Left lung (tissue), 10 donors: Measurements from ENCODE around the gene NGB. TPM values are rescaled to one million over a fixed set of nuclear protein-coding genes. Genes with fewer than 3 reads are reported as not detected.

Source experiments
- ATAC-seq: fragments of 200-7000 bp; cut with Tn5 transposase; one replicate; pipeline ENCODE4 v1.9.1; 2020; ENCODE audit warnings: moderate library complexity
- DNase-seq, 4 donors: peaks; one replicate each; pipeline ENCODE4 v3.0.0-alpha.2; 2013 to 2020
- H3K27ac ChIP-seq, 2 donors: fragments of 200-600 bp; sonication (generic) in 1 of 2; one replicate each; pipeline versions ENCODE4 v1.5.0 to v1.8.0; 2020 to 2021
- H3K27me3 ChIP-seq, 2 donors: fragments of 200-600 bp; sonication (generic) in 1 of 2; one replicate each; pipeline versions ENCODE4 v1.5.0 to v1.8.0; 2020 to 2021
- H3K36me3 ChIP-seq, 2 donors: fragments of 200-600 bp; sonication (generic) in 1 of 2; one replicate each; pipeline versions ENCODE4 v1.5.0 to v1.8.0; 2020 to 2021
- H3K4me1 ChIP-seq, 2 donors: fragments of 200-600 bp; one replicate each; pipeline ENCODE4 v1.8.0; 2021
- H3K4me3 ChIP-seq, 2 donors: fragments of 200-600 bp; sonication (generic) in 1 of 2; one replicate each; pipeline versions ENCODE4 v1.5.0 to v1.8.0; 2020 to 2021; ENCODE audit warnings: mild to moderate bottlenecking in 1 of 2
- H3K9me3 ChIP-seq, 2 donors: fragments of 200-600 bp; sonication (generic) in 1 of 2; one replicate each; pipeline versions ENCODE4 v1.5.0 to v1.8.0; 2020 to 2021
- CTCF ChIP-seq, 2 donors: fragments of 200-600 bp; sonication (generic) in 1 of 2; IDR thresholded peaks; one replicate each; pipeline versions ENCODE4 v1.5.0 to v1.8.0; 2021; ENCODE audit warnings: antibody characterized with exemption in 2 of 2
- intact Hi-C, 2 donors: fragments of 100-400 bp; cut with DNase I; formaldehyde crosslinking; loops; one replicate each; pipeline versions ENCODE4 v1.11.2 to v1.14.2; 2022
- polyA plus RNA-seq, 6 donors: library from polyadenylated mRNA; unstranded; fragments of 120-200 nt; gene quantifications; one replicate each; pipeline ENCODE4 v1.2.1, GENCODE V29; 2013; ENCODE audit not compliant: insufficient read length in 6 of 6
- total RNA-seq, 2 donors: library from RNA; stranded (reverse); fragmentation: NEBNext Ultra II Directional; extraction: Animal tissue kit (Norgen Biotek cat#: 25700); gene quantifications; one replicate each; pipeline ENCODE4 v1.2.1, GENCODE V29; 2021
- donor health status: DM: no; HTN: yes; CAD: no.
- donor health status: DM: no; HTN: no; CAD: no.

Gene NGB
- total and polyA plus RNA-seq, 8 donors: not detected

GRCh38 chr14:77276959-77277358, 6.0 kb upstream of the NGB start:
- no peak for ATAC-seq

GRCh38 chr14:77276295-77276935, 5.4 kb upstream of the NGB start:
- DNase-seq: no peak
- TF ChIP-seq CTCF (IDR thresholded peaks at IDR 0.05): no peak
- Histone ChIP-seq H3K4me1 (no peaks in the 10 kb centered on the region), H3K36me3 (peaks cover 0 to 55% of the 10 kb centered on the region in 2 donors), H3K27me3 (peaks cover 2 to 14% of the 10 kb centered on the region in 2 donors), H3K27ac (no peak overlapping the region), H3K9me3 (no peaks in the 10 kb centered on the region), H3K4me3 (no peak overlapping the region)
- intact Hi-C loops: no loop called here
- ATAC-seq: no peak

More at GRCh38 chr14:77276959-77277358, 6.0 kb upstream of the NGB start:
- no peak for DNase-seq
- intact Hi-C loops: no loop called here
- Histone ChIP-seq H3K4me3 (no peak overlapping the region), H3K4me1 (no peaks in the 10 kb centered on the region), H3K27ac (no peak overlapping the region), H3K36me3 (peaks cover 0 to 60% of the 10 kb centered on the region in 2 donors), H3K9me3 (no peaks in the 10 kb centered on the region), H3K27me3 (peaks cover 0 to 9% of the 10 kb centered on the region in 2 donors)
- no peak for TF ChIP-seq CTCF (IDR thresholded peaks at IDR 0.05)

- ATAC-seq (no peak), DNase-seq (no peak)
- peaks cover 10 to 22% of the 10 kb centered on the region in 2 donors for H3K27me3 ChIP-seq
- peaks cover 0 to 50% of the 10 kb centered on the region in 2 donors for H3K36me3 ChIP-seq
- no peak for TF ChIP-seq CTCF (IDR thresholded peaks at IDR 0.05)
- no peak overlapping the region for H3K4me3 ChIP-seq
- no peak overlapping the region for H3K27ac ChIP-seq
- intact Hi-C loops: no loop called here
- H3K9me3 ChIP-seq: no peaks in the 10 kb centered on the region
- no peaks in the 10 kb centered on the region for H3K4me1 ChIP-seq
These were observed 4.6 kb upstream of the NGB start for GRCh38 chr14:77275601-77276017.

GRCh38 chr14:77275041-77275580, 4.1 kb upstream of the NGB start:
- Histone ChIP-seq H3K9me3 (no peaks in the 10 kb centered on the region), H3K36me3 (peaks cover 0 to 45% of the 10 kb centered on the region in 2 donors), H3K4me3 (no peak overlapping the region), H3K27ac (no peak overlapping the region), H3K4me1 (no peaks in the 10 kb centered on the region), H3K27me3 (peaks cover 14 to 27% of the 10 kb centered on the region in 2 donors)
- intact Hi-C loops: no loop called here
- ATAC-seq (no peak), DNase-seq (no peak)
- no peak for TF ChIP-seq CTCF (IDR thresholded peaks at IDR 0.05)

GRCh38 chr14:77273796-77274195, 2.8 kb upstream of the NGB start:
- intact Hi-C loops: no loop called here
- H3K4me3 ChIP-seq: no peak overlapping the region
- H3K4me1 ChIP-seq: no peaks in the 10 kb centered on the region
- H3K27me3 ChIP-seq: peaks cover 18 to 38% of the 10 kb centered on the region in 2 donors
- no peak overlapping the region for H3K27ac ChIP-seq
- H3K9me3 ChIP-seq: no peaks in the 10 kb centered on the region
- DNase-seq: no peak
- no peak for TF ChIP-seq CTCF (IDR thresholded peaks at IDR 0.05)
- H3K36me3 ChIP-seq: peaks cover 0 to 31% of the 10 kb centered on the region in 2 donors
- ATAC-seq: no peak
